Thyroid gland (tissue), 4 donors: Measurements from ENCODE around the gene FAM217A.

Experiments used
- CTCF ChIP-seq, 6 experiments: fragments of 200-600 bp in 3 of 6; fragments of 450-650 bp in 3 of 6; sonication (generic) in 3 of 6; IDR thresholded peaks; one replicate each; pipeline ENCODE4 v1.5.1; 2016 to 2019; ENCODE audit warnings: antibody characterized with exemption in 6 of 6, mild to moderate bottlenecking in 2 of 6, inconsistent platforms in 1 of 6, moderate library complexity in 1 of 6
- POLR2A ChIP-seq, 2 donors: fragments of 450-650 bp; IDR thresholded peaks; one replicate each; pipeline ENCODE4 v1.6.1; 2017; ENCODE audit warnings: antibody characterized with exemption in 2 of 2, mild to moderate bottlenecking in 2 of 2, moderate library complexity in 1 of 2

DNA sequence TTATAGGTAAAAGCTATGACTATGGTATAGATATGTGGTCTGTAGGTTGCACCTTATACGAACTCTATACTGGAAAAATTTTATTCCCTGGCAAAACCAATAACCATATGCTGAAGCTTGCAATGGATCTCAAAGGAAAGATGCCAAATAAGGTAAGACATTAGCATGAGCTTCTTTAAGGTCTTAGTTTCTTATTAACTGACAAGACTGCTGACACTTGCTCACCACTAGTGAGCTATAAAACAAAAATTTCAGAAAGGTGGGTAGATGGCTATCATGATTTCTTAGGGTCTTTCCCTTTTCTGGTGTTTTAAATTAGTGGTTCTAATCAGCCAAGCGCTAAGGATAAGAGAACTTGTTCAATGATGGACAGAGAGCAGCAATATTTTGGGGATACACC, 21.9 kb downstream of the FAM217A start:
- TF ChIP-seq CTCF (IDR thresholded peaks at IDR 0.05) (no peak), POLR2A (IDR thresholded peaks at IDR 0.05) (no peak)
